Small intestine (tissue), 7 donors: ENCODE measurements around the gene LRP1B. TPM values are rescaled to one million over a fixed set of nuclear protein-coding genes. Genes with fewer than 3 reads are reported as not detected.

ENCODE experiments used
- DNase-seq, 2 donors: peaks; one replicate each; pipeline versions ENCODE4 v3.0.0 to v3.0.0-alpha.2; 2013
- FAIRE-seq: peaks from 2 replicates; lab custom pipeline; 2012; peaks lifted over from hg19 to GRCh38; lab: Jason Lieb, UNC
- H3K27ac ChIP-seq, 3 donors: one replicate each; pipeline ENCODE4 v1.5.1; 2013; ENCODE audit warnings: low read length in 2 of 3, mild to moderate bottlenecking in 2 of 3, control low read depth in 1 of 3, inconsistent platforms in 1 of 3, low read depth in 1 of 3, moderate library complexity in 1 of 3
- H3K27me3 ChIP-seq, 3 donors: one replicate each; pipeline ENCODE4 v1.6.1; 2013; ENCODE audit warnings: low read length in 3 of 3, inconsistent platforms in 1 of 3; ENCODE audit not compliant: control insufficient read depth in 3 of 3, insufficient read depth in 3 of 3
- H3K36me3 ChIP-seq, 3 donors: one replicate each; pipeline ENCODE4 v1.6.1; 2013; ENCODE audit warnings: low read length in 3 of 3, inconsistent platforms in 1 of 3, low read depth in 1 of 3, mild to moderate bottlenecking in 1 of 3, moderate library complexity in 1 of 3; ENCODE audit not compliant: control insufficient read depth in 3 of 3, insufficient read depth in 2 of 3
- H3K4me1 ChIP-seq, 3 donors: one replicate each; pipeline ENCODE4 v1.6.1; 2013; ENCODE audit warnings: low read length in 2 of 3, inconsistent platforms in 1 of 3, low read depth in 1 of 3, mild to moderate bottlenecking in 1 of 3, moderate library complexity in 1 of 3; ENCODE audit not compliant: control insufficient read depth in 3 of 3, insufficient read depth in 2 of 3
- H3K4me3 ChIP-seq, 3 donors: one replicate each; pipeline ENCODE4 v1.5.1; 2013; ENCODE audit warnings: low read length in 3 of 3, control low read depth in 1 of 3, inconsistent platforms in 1 of 3, low read depth in 1 of 3, mild to moderate bottlenecking in 1 of 3, moderate library complexity in 1 of 3
- H3K9me3 ChIP-seq, 2 donors: one replicate each; pipeline ENCODE4 v1.6.1; 2013; ENCODE audit warnings: low read depth in 1 of 2, low read length in 1 of 2; ENCODE audit not compliant: control insufficient read depth in 2 of 2, insufficient read depth in 1 of 2
- WGBS, 3 donors: extraction: QIAGEN DNeasy Blood & Tissue Kit; methylation state at CpG; one replicate each; pipeline ENCODE4 v1.1.7; 2013; 5-methylcytosine and 5-hydroxymethylcytosine counted together
- polyA plus RNA-seq, 4 donors: library from polyadenylated mRNA; stranded (reverse) in 3 of 4; unstranded in 1 of 4; fragments of 200-250 nt in 3 of 4; fragments of 120-200 nt in 1 of 4; gene quantifications; one replicate each; pipeline versions ENCODE4 v1.2.1 to v1.2.3, GENCODE V29; 2013
- donor health status: healthy with polysubstance abuse.
- donor health status: control.
- donor health status: control.
- donor health status: Bipolar disorder and iron deficiency.
- donor health status: healthy.

LRP1B gene
- polyA plus RNA-seq, 4 donors: 0.07 to 0.64 TPM; not detected in 2

DNA sequence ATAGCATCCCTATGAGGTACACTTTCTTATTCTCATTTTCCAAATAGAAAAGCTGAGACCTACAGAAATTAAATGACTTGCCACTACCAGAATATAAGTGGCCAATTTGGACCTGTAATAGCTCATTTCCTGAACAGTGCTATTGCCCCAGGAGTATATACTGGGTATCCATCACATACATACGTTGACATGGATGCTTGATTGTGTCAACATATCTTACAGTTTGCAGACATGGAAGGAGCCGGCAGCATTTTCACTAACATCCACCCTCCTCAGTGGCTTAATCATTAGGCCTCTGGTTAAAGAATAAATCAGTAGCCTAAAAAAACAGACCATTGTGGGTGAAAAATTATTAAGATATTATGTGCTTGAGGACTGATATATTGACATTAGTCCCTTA lies 829.3 kb downstream of the LRP1B start:
- Histone ChIP-seq H3K27ac (no peak overlapping the region), H3K4me3 (no peak overlapping the region), H3K36me3 (no peaks in the 10 kb centered on the region), H3K27me3 (no peaks in the 10 kb centered on the region), H3K9me3 (no peaks in the 10 kb centered on the region), H3K4me1 (no peaks in the 10 kb centered on the region)
- WGBS, 3 donors: 43 to 65% (median 54%) methylated on average over 2 of the region's 2 CpGs
- DNase-seq: no peak
- no peak for FAIRE-seq

DNA sequence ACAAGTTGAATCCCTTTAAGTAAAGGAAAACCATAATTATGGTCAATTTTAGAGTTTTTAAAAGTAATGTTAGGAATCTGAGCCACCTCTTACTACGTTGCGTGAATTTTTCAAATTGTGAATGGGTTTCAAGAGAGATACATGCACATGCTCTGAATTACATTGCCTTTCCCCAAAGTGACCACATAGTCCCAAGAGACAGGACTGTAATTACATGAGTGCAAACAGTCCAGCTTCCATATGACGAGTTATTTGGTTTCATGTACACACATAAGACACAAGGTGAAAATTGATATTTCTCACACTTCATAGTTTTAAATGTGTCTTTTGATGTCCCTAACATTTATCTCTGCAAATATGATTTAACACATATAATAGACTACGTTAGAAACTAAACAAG lies 850.8 kb downstream of the LRP1B start:
- Histone ChIP-seq H3K4me3 (no peak overlapping the region), H3K27ac (no peak overlapping the region), H3K27me3 (no peaks in the 10 kb centered on the region), H3K9me3 (peaks cover 0 to under 1% of the 10 kb centered on the region in 2 donors), H3K36me3 (no peaks in the 10 kb centered on the region), H3K4me1 (no peaks in the 10 kb centered on the region)
- FAIRE-seq (no peak), DNase-seq (no peak)
- whole genome bisulfite sequencing, 3 donors: 76 to 82% (median 79%) methylated on average over 4 of the region's 4 CpGs

DNA sequence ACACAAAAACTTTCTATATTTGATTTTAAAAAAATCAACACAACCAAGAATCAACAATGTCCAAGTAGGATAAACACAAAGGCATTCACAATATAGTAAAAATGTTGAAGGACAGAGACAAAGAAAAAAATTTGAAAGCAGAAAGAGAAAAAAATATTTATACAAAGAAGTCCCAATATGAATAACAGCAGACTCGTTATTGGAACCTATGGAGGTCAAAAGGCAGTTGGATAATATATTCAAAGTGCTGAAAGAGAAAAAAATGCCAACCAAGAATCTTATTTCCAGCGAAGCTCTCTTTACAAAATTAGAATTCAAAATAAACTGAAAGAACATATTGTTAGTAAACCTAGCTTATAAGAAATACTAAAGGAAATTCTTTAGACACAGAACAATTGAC lies 859.5 kb downstream of the LRP1B start:
- Histone ChIP-seq H3K36me3 (no peaks in the 10 kb centered on the region), H3K4me1 (no peaks in the 10 kb centered on the region), H3K4me3 (no peak overlapping the region), H3K27ac (no peak overlapping the region), H3K27me3 (no peaks in the 10 kb centered on the region), H3K9me3 (no peaks in the 10 kb centered on the region)
- DNase-seq (no peak), FAIRE-seq (peak; percentile 26)
- WGBS, 3 donors: 66 to 79% (median 78%) methylated on average over 2 of the region's 2 CpGs

DNA sequence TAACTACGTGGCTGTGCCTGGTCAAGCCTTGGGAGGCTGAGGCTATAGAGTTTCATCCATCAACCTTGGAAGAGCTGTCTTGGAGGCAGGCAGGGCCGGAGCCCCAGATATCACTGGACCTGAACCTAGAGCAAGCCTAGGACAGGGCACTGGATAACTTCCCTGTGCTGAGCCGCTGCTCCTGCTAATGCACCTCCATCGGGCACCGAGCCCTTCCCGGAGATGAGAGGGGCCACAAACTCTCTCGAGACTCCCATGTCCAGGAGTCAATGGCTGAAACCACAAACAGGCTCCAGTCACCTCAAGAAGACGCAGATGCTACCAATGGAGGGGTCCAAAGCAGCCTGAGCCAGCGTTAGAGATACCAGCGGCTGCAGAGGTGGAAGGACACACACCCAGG lies 866.0 kb downstream of the LRP1B start:
- no peaks in the 10 kb centered on the region for H3K27me3 ChIP-seq
- 72 to 88% (median 79%) methylated on average over 10 of the region's 10 CpGs for WGBS, 3 donors
- H3K9me3 ChIP-seq: no peaks in the 10 kb centered on the region
- H3K4me3 ChIP-seq: no peak overlapping the region
- no peaks in the 10 kb centered on the region for H3K4me1 ChIP-seq
- no peak overlapping the region for H3K27ac ChIP-seq
- no peaks in the 10 kb centered on the region for H3K36me3 ChIP-seq
- DNase-seq (no peak), FAIRE-seq (no peak)

DNA sequence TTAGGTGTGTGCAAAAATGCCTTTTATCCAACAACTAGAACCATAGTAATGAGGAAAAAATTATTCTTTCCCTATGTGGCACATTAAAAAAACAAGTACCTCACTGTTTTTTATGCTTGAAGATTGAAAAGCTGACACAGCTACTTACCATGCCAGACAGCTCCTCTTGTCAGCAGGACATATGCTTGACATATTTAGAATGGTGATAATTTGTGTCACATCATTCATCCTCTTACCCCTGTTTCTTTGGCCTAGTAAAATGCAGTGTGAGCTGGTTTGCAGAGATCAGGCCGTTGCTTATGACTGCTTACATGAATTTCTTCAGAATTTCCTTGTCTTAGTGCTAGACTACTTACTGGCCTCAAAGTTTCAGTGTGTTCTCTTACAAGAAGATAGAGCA lies 869.9 kb downstream of the LRP1B start:
- no peaks in the 10 kb centered on the region for H3K27me3 ChIP-seq
- 45 to 55% (median 49%) methylated on average over 1 of the region's 1 CpG for WGBS, 3 donors
- no peaks in the 10 kb centered on the region for H3K4me1 ChIP-seq
- DNase-seq (no peak), FAIRE-seq (no peak)
- H3K27ac ChIP-seq: no peak overlapping the region
- no peaks in the 10 kb centered on the region for H3K36me3 ChIP-seq
- H3K9me3 ChIP-seq: no peaks in the 10 kb centered on the region
- no peak overlapping the region for H3K4me3 ChIP-seq

DNA sequence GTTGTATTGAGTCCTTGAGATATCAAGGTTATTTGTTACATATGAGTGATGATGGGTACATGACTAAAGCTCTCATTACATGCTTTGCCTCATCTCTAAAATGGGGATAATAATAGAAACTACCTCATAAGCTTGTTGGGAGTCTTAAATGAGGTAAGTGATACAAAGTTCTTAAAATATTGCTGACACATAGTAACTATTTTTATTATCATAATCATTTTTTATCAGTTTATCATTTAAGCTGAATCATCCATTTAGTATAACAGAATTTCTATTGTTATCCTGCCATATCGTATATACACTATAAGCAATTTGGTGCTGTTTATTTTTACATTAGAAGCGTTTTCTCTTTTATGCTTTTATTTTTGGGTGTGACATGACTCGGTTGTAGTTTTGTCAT lies 871.1 kb downstream of the LRP1B start:
- FAIRE-seq: no peak
- Histone ChIP-seq H3K4me1 (no peaks in the 10 kb centered on the region), H3K27me3 (no peaks in the 10 kb centered on the region), H3K27ac (no peak overlapping the region), H3K36me3 (no peaks in the 10 kb centered on the region), H3K4me3 (no peak overlapping the region), H3K9me3 (no peaks in the 10 kb centered on the region)
- DNase-seq: no peak
- 85 to 90% (median 87%) methylated on average over 3 of the region's 3 CpGs for WGBS, 3 donors

DNA sequence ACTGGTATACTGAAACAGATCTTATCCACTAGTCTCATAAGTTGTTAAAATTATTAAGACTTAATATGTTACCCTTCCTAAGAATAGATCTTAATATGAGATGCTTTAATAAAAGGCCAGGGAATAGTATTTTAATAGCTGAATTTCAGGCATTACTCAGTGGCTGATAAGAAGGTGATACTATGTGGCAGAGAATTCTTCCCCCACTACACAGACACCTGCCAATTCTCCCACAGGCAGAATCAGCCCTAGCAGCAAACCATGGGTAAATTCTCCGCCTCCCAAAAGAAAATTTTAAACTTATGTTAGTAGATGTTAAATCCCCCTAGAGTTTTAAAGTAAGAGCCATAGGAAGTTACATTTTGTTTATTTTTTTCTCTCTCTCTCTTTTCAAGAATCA lies 888.8 kb downstream of the LRP1B start:
- WGBS, 3 donors: 77 to 86% (median 85%) methylated on average over 1 of the region's 1 CpG
- Histone ChIP-seq H3K9me3 (no peaks in the 10 kb centered on the region), H3K27me3 (no peaks in the 10 kb centered on the region), H3K36me3 (no peaks in the 10 kb centered on the region), H3K4me1 (no peaks in the 10 kb centered on the region), H3K4me3 (no peak overlapping the region), H3K27ac (no peak overlapping the region)
- no peak for DNase-seq
- no peak for FAIRE-seq

DNA sequence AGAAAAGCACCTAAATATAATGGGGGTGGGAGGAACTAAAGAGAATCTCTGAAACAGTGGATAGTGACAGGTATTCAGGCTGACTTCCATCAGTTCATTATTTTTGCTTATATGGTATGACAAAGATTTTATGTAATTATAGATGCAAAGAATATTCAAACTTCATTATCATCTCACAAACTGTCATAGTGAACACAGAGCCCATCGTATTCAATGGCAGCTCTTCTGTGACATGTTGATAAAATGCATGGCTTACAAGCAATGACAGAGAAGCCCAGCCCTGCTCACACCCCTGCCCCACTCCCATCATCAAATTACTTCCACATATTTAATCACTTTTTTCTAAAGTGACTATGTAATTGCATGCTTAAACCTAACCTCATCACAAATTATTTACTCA lies 904.3 kb downstream of the LRP1B start:
- WGBS, 3 donors: 64 to 77% (median 71%) methylated on average over 1 of the region's 1 CpG
- no peaks in the 10 kb centered on the region for H3K4me1 ChIP-seq
- FAIRE-seq: no peak
- H3K27me3 ChIP-seq: no peaks in the 10 kb centered on the region
- H3K27ac ChIP-seq: no peak overlapping the region
- H3K4me3 ChIP-seq: no peak overlapping the region
- H3K9me3 ChIP-seq: no peaks in the 10 kb centered on the region
- no peaks in the 10 kb centered on the region for H3K36me3 ChIP-seq
- DNase-seq: no peak

DNA sequence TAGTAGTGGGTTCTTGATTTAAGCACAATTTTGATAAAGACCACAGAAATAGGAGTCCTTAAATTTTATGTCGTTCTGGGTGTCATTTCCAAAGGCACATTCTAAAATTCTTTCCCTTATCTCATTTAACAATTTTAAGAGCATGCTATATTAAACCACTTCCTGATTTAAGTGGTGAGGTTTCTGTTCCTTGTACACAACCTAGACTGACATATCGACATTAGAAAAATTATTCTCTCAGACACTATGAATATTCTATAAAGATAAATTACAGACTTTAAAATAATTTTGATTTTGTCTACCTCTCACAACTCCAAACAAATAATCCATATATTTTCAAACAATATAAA lies 923.8 kb downstream of the LRP1B start:
- H3K9me3 ChIP-seq: no peaks in the 10 kb centered on the region
- H3K4me1 ChIP-seq: no peaks in the 10 kb centered on the region
- FAIRE-seq: no peak
- H3K36me3 ChIP-seq: no peaks in the 10 kb centered on the region
- 65 to 79% (median 75%) methylated on average over 2 of the region's 2 CpGs for WGBS, 3 donors
- no peak for DNase-seq
- H3K27me3 ChIP-seq: no peaks in the 10 kb centered on the region
- no peak overlapping the region for H3K27ac ChIP-seq
- H3K4me3 ChIP-seq: no peak overlapping the region
